ENCODE data around the gene PADI1. TPM values are rescaled to one million over a fixed set of nuclear protein-coding genes. Genes with fewer than 3 reads are reported as not detected.

The PADI1 gene
- total RNA-seq, 2 donors from 2014 or later = 1.2 TPM; not detected in 1

- H3K4me1 ChIP-seq (ENCODE audit: control insufficient read depth in 1 of 2, low read depth in 2 of 2) = no peaks in the 10 kb centered on the region
- no peak for ATAC-seq (ENCODE audit: insufficient number of reproducible peaks, low FRiP score, low read depth)
- DNase-seq (ENCODE audit: low spot score) = no peak
- no peak overlapping the region for H3K4me3 ChIP-seq
- H3K27ac ChIP-seq = no peak overlapping the region
- no peaks in the 10 kb centered on the region for H3K9me3 ChIP-seq
- no peaks in the 10 kb centered on the region for H3K36me3 ChIP-seq
- TF ChIP-seq CTCF (IDR thresholded peaks at IDR 0.05) = no peak
- H3K27me3 ChIP-seq (replicated peaks; ENCODE audit: insufficient read depth) = no peaks in the 10 kb centered on the region
Observed at GRCh38 chr1:17213148-17213781, 8.3 kb downstream of the PADI1 start.

GRCh38 chr1:17213782-17214148, 8.8 kb downstream of the PADI1 start:
- Histone ChIP-seq H3K27me3 (replicated peaks; ENCODE audit: insufficient read depth) (no peaks in the 10 kb centered on the region), H3K4me3 (no peak overlapping the region), H3K4me1 (ENCODE audit: control insufficient read depth in 1 of 2, low read depth in 2 of 2) (no peaks in the 10 kb centered on the region), H3K9me3 (no peaks in the 10 kb centered on the region), H3K36me3 (no peaks in the 10 kb centered on the region), H3K27ac (no peak overlapping the region)
- no peak for TF ChIP-seq CTCF (IDR thresholded peaks at IDR 0.05)
- ATAC-seq (ENCODE audit: insufficient number of reproducible peaks, low FRiP score, low read depth) (no peak), DNase-seq (ENCODE audit: low spot score) (no peak)

- H3K9me3 ChIP-seq = no peaks in the 10 kb centered on the region
- H3K27ac ChIP-seq = no peak overlapping the region
- no peak for TF ChIP-seq CTCF (IDR thresholded peaks at IDR 0.05)
- H3K4me1 ChIP-seq (ENCODE audit: control insufficient read depth in 1 of 2, low read depth in 2 of 2) = no peaks in the 10 kb centered on the region
- ATAC-seq (ENCODE audit: insufficient number of reproducible peaks, low FRiP score, low read depth) (no peak), DNase-seq (ENCODE audit: low spot score) (no peak)
- no peak overlapping the region for H3K4me3 ChIP-seq
- H3K27me3 ChIP-seq (replicated peaks; ENCODE audit: insufficient read depth) = no peaks in the 10 kb centered on the region
- no peaks in the 10 kb centered on the region for H3K36me3 ChIP-seq
Observed at GRCh38 chr1:17214876-17215544, 10.1 kb downstream of the PADI1 start.

GRCh38 chr1:17215545-17215890, 10.6 kb downstream of the PADI1 start:
- ATAC-seq (ENCODE audit: insufficient number of reproducible peaks, low FRiP score, low read depth) (no peak), DNase-seq (ENCODE audit: low spot score) (no peak)
- Histone ChIP-seq H3K4me1 (ENCODE audit: control insufficient read depth in 1 of 2, low read depth in 2 of 2) (no peaks in the 10 kb centered on the region), H3K36me3 (no peaks in the 10 kb centered on the region), H3K4me3 (no peak overlapping the region), H3K27me3 (replicated peaks; ENCODE audit: insufficient read depth) (no peaks in the 10 kb centered on the region), H3K27ac (no peak overlapping the region), H3K9me3 (no peaks in the 10 kb centered on the region)
- no peak for TF ChIP-seq CTCF (IDR thresholded peaks at IDR 0.05)

- DNase-seq (ENCODE audit: low spot score) (no peak), ATAC-seq (ENCODE audit: insufficient number of reproducible peaks, low FRiP score, low read depth) (no peak)
- H3K4me3 ChIP-seq = no peak overlapping the region
- TF ChIP-seq CTCF (IDR thresholded peaks at IDR 0.05) = no peak
- no peaks in the 10 kb centered on the region for H3K36me3 ChIP-seq
- no peaks in the 10 kb centered on the region for H3K9me3 ChIP-seq
- H3K4me1 ChIP-seq (ENCODE audit: control insufficient read depth in 1 of 2, low read depth in 2 of 2) = no peaks in the 10 kb centered on the region
- H3K27ac ChIP-seq = no peak overlapping the region
- H3K27me3 ChIP-seq (replicated peaks; ENCODE audit: insufficient read depth) = no peaks in the 10 kb centered on the region
Observed at GRCh38 chr1:17216078-17216477, 11.2 kb downstream of the PADI1 start.
